ENCODE measurements around the gene GPR176. TPM values are rescaled to one million over a fixed set of nuclear protein-coding genes. Genes with fewer than 3 reads are reported as not detected.

The GPR176 gene
- total RNA-seq, 1 donor from 2014 or later: 35.4 TPM

GRCh38 chr15:39843565-39843964 is 76.5 kb downstream of the GPR176 start:
- Histone ChIP-seq H3K36me3 (ENCODE audit: insufficient read depth, low read length) (no peaks in the 10 kb centered on the region), H3K79me2 (ENCODE audit: insufficient read depth, low read length) (peaks cover 79% of the 10 kb centered on the region), H3K4me1 (ENCODE audit: insufficient read depth, low read length) (no peaks in the 10 kb centered on the region), H3K27ac (ENCODE audit: low read depth, low read length) (no peak overlapping the region), H3K4me2 (ENCODE audit: low read length) (no peak overlapping the region), H3K27me3 (ENCODE audit: insufficient read depth, low read length) (no peaks in the 10 kb centered on the region), H3K4me3 (ENCODE audit: insufficient read depth, low read depth, low read length) (no peak overlapping the region), H3K9ac (ENCODE audit: low read length) (no peak overlapping the region), H4K20me1 (ENCODE audit: insufficient read depth, low read length) (peaks cover 24% of the 10 kb centered on the region), H2AFZ (ENCODE audit: low read depth, low read length) (no peak overlapping the region), H3K9me3 (ENCODE audit: insufficient read depth, low read depth, low read length) (no peaks in the 10 kb centered on the region)
- Mint-ChIP-seq H3K4me1 (ENCODE audit: low read depth, unreplicated experiment) (peaks cover 12% of the 10 kb centered on the region), H3K27me3 (ENCODE audit: low read depth, unreplicated experiment) (no peaks in the 10 kb centered on the region), H3K27ac (ENCODE audit: unreplicated experiment) (no peak overlapping the region), H3K4me3 (ENCODE audit: unreplicated experiment) (no peak overlapping the region), H3K36me3 (ENCODE audit: low read depth, unreplicated experiment) (peaks cover 2% of the 10 kb centered on the region), H3K9me3 (ENCODE audit: unreplicated experiment) (peaks cover 4% of the 10 kb centered on the region)
- no peak for DNase-seq (ENCODE audit: low read depth)
- FAIRE-seq: no peak
- TF ChIP-seq CTCF (IDR thresholded peaks at IDR 0.05; ENCODE audit: insufficient read depth, low read depth, low read length): no peak
- TF ChIP-seq EZH2 (IDR thresholded peaks at IDR 0.05; ENCODE audit: insufficient read depth, low read length): no peak

DNA sequence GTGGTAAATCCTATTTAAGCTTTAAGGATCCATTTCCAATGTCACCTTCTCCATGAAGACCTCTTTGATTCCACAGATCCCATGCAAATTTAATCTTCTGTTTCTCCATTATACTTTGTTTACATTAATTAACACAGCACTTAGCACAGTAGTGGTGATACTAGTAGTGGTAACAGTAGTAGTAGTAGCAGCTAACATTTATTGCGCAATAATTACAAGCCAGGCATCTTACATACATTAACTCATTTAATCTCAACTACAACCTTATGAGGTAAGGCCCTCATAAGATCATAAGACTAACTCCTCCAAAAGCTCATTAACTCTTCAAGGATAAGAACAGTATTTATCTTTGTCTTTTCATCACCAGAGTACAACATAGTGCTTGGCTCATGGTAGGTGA is 82.6 kb downstream of the GPR176 start:
- Histone ChIP-seq H3K9me3 (ENCODE audit: insufficient read depth, low read depth, low read length) (no peaks in the 10 kb centered on the region), H3K79me2 (ENCODE audit: insufficient read depth, low read length) (peaks cover 57% of the 10 kb centered on the region), H3K27me3 (ENCODE audit: insufficient read depth, low read length) (no peaks in the 10 kb centered on the region), H2AFZ (ENCODE audit: low read depth, low read length) (no peak overlapping the region), H3K4me3 (ENCODE audit: insufficient read depth, low read depth, low read length) (no peak overlapping the region), H3K27ac (ENCODE audit: low read depth, low read length) (no peak overlapping the region), H3K36me3 (ENCODE audit: insufficient read depth, low read length) (no peaks in the 10 kb centered on the region), H3K4me1 (ENCODE audit: insufficient read depth, low read length) (peaks cover 14% of the 10 kb centered on the region), H4K20me1 (ENCODE audit: insufficient read depth, low read length) (peaks cover 10% of the 10 kb centered on the region), H3K4me2 (ENCODE audit: low read length) (no peak overlapping the region), H3K9ac (ENCODE audit: low read length) (no peak overlapping the region)
- Mint-ChIP-seq H3K4me3 (ENCODE audit: unreplicated experiment) (no peak overlapping the region), H3K9me3 (ENCODE audit: unreplicated experiment) (peaks cover 7% of the 10 kb centered on the region), H3K4me1 (ENCODE audit: low read depth, unreplicated experiment) (peaks cover 1% of the 10 kb centered on the region), H3K27me3 (ENCODE audit: low read depth, unreplicated experiment) (no peaks in the 10 kb centered on the region), H3K27ac (ENCODE audit: unreplicated experiment) (no peak overlapping the region), H3K36me3 (ENCODE audit: low read depth, unreplicated experiment) (no peaks in the 10 kb centered on the region)
- DNase-seq (ENCODE audit: low read depth): no peak
- no peak for FAIRE-seq
- TF ChIP-seq EZH2 (IDR thresholded peaks at IDR 0.05; ENCODE audit: insufficient read depth, low read length): no peak
- TF ChIP-seq CTCF (IDR thresholded peaks at IDR 0.05; ENCODE audit: insufficient read depth, low read depth, low read length): no peak

- peaks cover 13% of the 10 kb centered on the region for H3K9me3 Mint-ChIP-seq (ENCODE audit: unreplicated experiment)
- Histone ChIP-seq H2AFZ (ENCODE audit: low read depth, low read length) (no peak overlapping the region), H3K36me3 (ENCODE audit: insufficient read depth, low read length) (no peaks in the 10 kb centered on the region), H3K4me1 (ENCODE audit: insufficient read depth, low read length) (peaks cover 14% of the 10 kb centered on the region), H3K4me3 (ENCODE audit: insufficient read depth, low read depth, low read length) (no peak overlapping the region), H3K4me2 (ENCODE audit: low read length) (no peak overlapping the region), H3K27me3 (ENCODE audit: insufficient read depth, low read length) (no peaks in the 10 kb centered on the region), H3K9me3 (ENCODE audit: insufficient read depth, low read depth, low read length) (no peaks in the 10 kb centered on the region), H4K20me1 (ENCODE audit: insufficient read depth, low read length) (peaks cover 10% of the 10 kb centered on the region), H3K27ac (ENCODE audit: low read depth, low read length) (no peak overlapping the region), H3K79me2 (ENCODE audit: insufficient read depth, low read length) (peaks cover 58% of the 10 kb centered on the region), H3K9ac (ENCODE audit: low read length) (no peak overlapping the region)
- no peak for DNase-seq (ENCODE audit: low read depth)
- TF ChIP-seq EZH2 (IDR thresholded peaks at IDR 0.05; ENCODE audit: insufficient read depth, low read length): no peak
- TF ChIP-seq CTCF (IDR thresholded peaks at IDR 0.05; ENCODE audit: insufficient read depth, low read depth, low read length): no peak
- no peaks in the 10 kb centered on the region for H3K27me3 Mint-ChIP-seq (ENCODE audit: low read depth, unreplicated experiment)
- peaks cover 6% of the 10 kb centered on the region for H3K36me3 Mint-ChIP-seq (ENCODE audit: low read depth, unreplicated experiment)
- H3K27ac Mint-ChIP-seq (ENCODE audit: unreplicated experiment): no peak overlapping the region
- FAIRE-seq: no peak
- peaks cover 1% of the 10 kb centered on the region for H3K4me1 Mint-ChIP-seq (ENCODE audit: low read depth, unreplicated experiment)
- H3K4me3 Mint-ChIP-seq (ENCODE audit: unreplicated experiment): no peak overlapping the region
Observed at GRCh38 chr15:39835550-39835949, 84.5 kb downstream of the GPR176 start.

Measured in astrocyte (in vitro differentiated cells and primary cell).